ENCODE measurements around the gene KLHL22. TPM values are rescaled to one million over a fixed set of nuclear protein-coding genes. Genes with fewer than 3 reads are reported as not detected.

Gene KLHL22
- total RNA-seq, 1 donor from 2014 or later: 44.7 TPM

DNA sequence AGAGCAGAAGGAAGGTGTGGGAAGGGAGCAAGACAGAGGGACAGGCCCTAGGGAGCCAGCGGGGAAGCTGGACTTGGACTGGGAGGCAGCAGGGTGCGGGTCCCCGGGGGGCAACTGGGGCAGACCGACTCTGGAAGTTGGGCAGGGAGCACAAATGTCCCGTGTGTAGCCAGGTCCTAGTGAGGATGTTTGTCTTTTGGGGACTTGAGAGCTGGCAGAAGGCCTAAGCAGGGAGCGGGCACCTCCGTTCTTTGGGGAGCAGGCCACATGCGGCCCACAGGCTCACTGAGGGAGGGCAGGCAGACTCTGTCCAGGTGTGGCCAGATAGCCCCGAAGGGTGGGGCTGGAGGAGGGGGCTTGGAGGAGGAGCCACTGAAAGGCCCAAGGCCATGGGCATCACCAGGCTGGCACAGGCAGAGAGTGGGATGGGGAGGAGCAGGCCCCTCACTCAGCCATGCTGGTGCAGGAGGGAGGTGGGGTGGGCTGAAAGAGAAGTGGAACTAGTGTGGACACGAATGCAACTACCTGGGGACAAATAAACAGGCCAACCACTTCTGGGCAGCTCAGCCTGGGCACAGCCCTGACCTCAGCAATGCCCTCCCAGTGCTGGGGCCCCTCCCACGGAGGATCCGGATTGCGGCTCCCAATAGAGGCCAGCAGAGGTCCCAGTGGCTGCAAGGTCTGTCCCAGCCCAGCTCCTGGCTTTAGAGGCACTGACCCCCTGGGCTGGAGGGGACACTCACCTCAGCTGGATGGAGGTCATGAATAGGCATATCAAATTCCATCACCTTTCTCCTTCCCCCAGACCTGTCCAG, 56.7 kb downstream of the KLHL22 start:
- TF ChIP-seq, protein P1, sequence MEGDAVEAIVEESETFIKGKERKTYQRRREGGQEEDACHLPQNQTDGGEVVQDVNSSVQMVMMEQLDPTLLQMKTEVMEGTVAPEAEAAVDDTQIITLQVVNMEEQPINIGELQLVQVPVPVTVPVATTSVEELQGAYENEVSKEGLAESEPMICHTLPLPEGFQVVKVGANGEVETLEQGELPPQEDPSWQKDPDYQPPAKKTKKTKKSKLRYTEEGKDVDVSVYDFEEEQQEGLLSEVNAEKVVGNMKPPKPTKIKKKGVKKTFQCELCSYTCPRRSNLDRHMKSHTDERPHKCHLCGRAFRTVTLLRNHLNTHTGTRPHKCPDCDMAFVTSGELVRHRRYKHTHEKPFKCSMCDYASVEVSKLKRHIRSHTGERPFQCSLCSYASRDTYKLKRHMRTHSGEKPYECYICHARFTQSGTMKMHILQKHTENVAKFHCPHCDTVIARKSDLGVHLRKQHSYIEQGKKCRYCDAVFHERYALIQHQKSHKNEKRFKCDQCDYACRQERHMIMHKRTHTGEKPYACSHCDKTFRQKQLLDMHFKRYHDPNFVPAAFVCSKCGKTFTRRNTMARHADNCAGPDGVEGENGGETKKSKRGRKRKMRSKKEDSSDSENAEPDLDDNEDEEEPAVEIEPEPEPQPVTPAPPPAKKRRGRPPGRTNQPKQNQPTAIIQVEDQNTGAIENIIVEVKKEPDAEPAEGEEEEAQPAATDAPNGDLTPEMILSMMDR (IDR thresholded peaks at IDR 0.05): peak; percentile 34
- H3K36me3 Mint-ChIP-seq (ENCODE audit: unreplicated experiment): peaks cover 11% of the 10 kb centered on the region
- H3K4me1 Mint-ChIP-seq (ENCODE audit: unreplicated experiment): peaks cover 54% of the 10 kb centered on the region
- H3K9me3 Mint-ChIP-seq (ENCODE audit: unreplicated experiment): no peaks in the 10 kb centered on the region
- H3K27ac Mint-ChIP-seq (ENCODE audit: unreplicated experiment): peak overlapping the region; percentile 84
- no peaks in the 10 kb centered on the region for H3K27me3 Mint-ChIP-seq (ENCODE audit: unreplicated experiment)
- DNase-seq (ENCODE audit: extremely low spot score, unreplicated experiment): no peak
- peak overlapping the region; percentile 74 for H3K4me3 Mint-ChIP-seq (ENCODE audit: unreplicated experiment)

DNA sequence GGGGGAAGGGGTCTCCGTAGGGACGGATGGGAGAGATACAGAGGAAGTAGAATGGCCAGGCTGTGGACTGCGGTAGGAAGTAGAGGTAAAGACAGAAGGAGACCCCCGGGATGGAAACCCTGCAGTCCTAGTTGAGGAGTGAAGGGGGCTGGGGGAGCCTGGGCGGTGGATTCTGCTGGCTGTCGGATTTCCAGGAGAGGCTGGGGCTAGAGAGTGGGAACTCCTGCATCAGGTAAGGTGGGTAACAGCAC, 57.2 kb downstream of the KLHL22 start:
- no peaks in the 10 kb centered on the region for H3K27me3 Mint-ChIP-seq (ENCODE audit: unreplicated experiment)
- H3K27ac Mint-ChIP-seq (ENCODE audit: unreplicated experiment): peak overlapping the region; percentile 84
- H3K4me3 Mint-ChIP-seq (ENCODE audit: unreplicated experiment): peak overlapping the region; percentile 74
- TF ChIP-seq, protein P1 (IDR thresholded peaks at IDR 0.05): no peak
- H3K4me1 Mint-ChIP-seq (ENCODE audit: unreplicated experiment): peaks cover 54% of the 10 kb centered on the region
- no peaks in the 10 kb centered on the region for H3K9me3 Mint-ChIP-seq (ENCODE audit: unreplicated experiment)
- peaks cover 10% of the 10 kb centered on the region for H3K36me3 Mint-ChIP-seq (ENCODE audit: unreplicated experiment)
- DNase-seq (ENCODE audit: extremely low spot score, unreplicated experiment): no peak

DNA sequence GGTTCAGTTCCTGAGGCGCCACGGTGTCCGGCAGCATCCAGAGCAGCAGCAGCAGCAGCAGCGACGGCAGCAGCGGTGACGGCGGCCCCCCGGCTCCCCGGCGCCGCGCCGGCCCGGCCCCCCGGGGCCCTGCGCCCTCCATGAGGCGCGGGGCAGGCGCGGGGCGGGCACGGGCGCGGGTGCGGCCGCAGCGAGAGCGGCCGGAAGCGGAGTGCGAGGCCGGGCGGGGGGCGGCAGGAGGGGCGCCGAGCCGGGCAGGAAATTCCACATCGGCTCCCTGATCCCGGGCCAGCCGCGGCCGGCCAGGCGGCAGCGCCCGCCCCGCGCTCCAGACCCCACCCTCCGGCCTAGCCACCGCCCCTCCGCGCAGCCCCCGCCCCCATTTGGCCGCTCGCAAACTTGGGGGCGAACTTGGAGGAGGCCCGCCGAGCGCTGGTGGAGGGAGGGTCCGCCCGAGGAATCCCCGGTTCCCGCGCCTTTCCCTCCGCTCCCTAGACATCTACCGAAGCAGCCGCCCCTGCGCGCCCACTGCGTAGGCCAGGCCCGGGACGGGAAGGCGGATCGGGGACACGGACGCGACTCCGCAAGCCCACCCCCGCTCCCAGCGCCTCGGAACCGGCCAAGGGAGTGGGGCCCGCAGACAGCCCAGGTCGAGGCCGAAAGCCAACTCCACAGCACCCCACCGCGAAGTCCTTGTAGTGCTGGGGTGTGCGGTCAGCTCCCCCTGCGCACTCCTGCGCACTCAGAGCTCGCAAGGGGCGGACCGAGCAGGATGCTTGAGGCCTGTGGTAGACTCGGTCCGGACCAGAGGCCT, 57.8 kb downstream of the KLHL22 start, which contains the start of gene SCARF2:
SCARF2 (minus strand) TSS at position 213 of the 814 bp plus-strand sequence; CDS start at position 142, 71 bp downstream.
- peak within 1 kb of the TSS; percentile 98 for H3K4me3 Mint-ChIP-seq (ENCODE audit: unreplicated experiment)
- no peaks in the 10 kb centered on the region for H3K9me3 Mint-ChIP-seq (ENCODE audit: unreplicated experiment)
- no peak for DNase-seq (ENCODE audit: extremely low spot score, unreplicated experiment)
- H3K36me3 Mint-ChIP-seq (ENCODE audit: unreplicated experiment): peaks cover 10% of the 10 kb centered on the region
- TF ChIP-seq, protein P1 (IDR thresholded peaks at IDR 0.05): no peak
- peaks cover 50% of the 10 kb centered on the region for H3K4me1 Mint-ChIP-seq (ENCODE audit: unreplicated experiment)
- no peaks in the 10 kb centered on the region for H3K27me3 Mint-ChIP-seq (ENCODE audit: unreplicated experiment)
- H3K27ac Mint-ChIP-seq (ENCODE audit: unreplicated experiment): peak within 1 kb of the TSS; percentile 92

DNA sequence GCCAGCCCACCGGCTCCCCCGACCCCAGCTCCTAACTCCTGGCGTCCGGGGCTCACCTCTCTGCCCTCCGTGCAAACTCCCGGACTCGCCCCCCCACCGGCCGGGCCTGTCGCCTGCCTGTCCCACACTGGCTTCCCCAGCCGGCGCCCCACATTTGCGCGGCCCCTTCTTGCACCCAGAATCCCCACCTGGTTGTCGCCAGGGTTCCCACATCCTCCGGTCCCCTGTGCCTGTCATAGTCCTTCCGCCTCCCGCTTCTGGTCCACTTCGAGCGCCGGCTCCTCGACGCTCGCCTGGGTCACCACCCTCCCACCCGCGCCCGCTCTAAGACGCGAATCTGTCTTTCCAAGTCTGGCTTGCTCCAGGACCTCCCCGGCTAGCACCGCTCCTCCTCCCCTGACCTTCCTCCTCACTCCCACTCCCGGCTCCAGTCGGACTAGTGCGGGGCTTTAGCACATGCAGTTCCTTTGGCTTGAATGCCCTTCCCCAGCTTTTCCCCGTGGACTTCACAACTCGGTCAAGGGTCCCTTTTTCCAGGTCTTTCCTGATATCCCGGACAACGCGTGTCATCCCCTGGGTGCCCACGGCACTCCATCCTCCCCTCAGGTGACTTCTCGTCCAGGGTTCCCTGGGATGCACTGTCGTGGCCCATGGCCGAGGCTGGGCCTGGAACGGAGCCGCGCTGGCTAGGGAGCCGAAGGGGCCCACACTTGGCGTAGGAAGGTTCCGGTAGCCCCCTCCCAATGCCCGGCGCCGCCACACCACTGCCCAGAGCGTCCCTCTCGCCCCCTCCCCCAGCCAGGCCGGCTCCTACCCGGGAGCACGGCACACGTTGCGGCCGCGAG, 58.6 kb downstream of the KLHL22 start:
- H3K4me1 Mint-ChIP-seq (ENCODE audit: unreplicated experiment): peaks cover 46% of the 10 kb centered on the region
- peaks cover 9% of the 10 kb centered on the region for H3K36me3 Mint-ChIP-seq (ENCODE audit: unreplicated experiment)
- DNase-seq (ENCODE audit: extremely low spot score, unreplicated experiment): no peak
- H3K27ac Mint-ChIP-seq (ENCODE audit: unreplicated experiment): peak overlapping the region; percentile 92
- peak overlapping the region; percentile 98 for H3K4me3 Mint-ChIP-seq (ENCODE audit: unreplicated experiment)
- TF ChIP-seq, protein P1 (IDR thresholded peaks at IDR 0.05): no peak
- no peaks in the 10 kb centered on the region for H3K9me3 Mint-ChIP-seq (ENCODE audit: unreplicated experiment)
- no peaks in the 10 kb centered on the region for H3K27me3 Mint-ChIP-seq (ENCODE audit: unreplicated experiment)

All from osteocyte (in vitro differentiated cells).